22Rv1 (cell line): ENCODE data around the gene KIF3A.

Experiments used
- CTCF ChIP-seq: fragments of 450-650 bp; IDR thresholded peaks from 2 replicates; pipeline ENCODE4 v1.5.1; 2017; ENCODE audit warnings: mild to moderate bottlenecking
- ZFX ChIP-seq: fragments of 450-650 bp; IDR thresholded peaks from 2 replicates; pipeline ENCODE4 v1.6.1; 2017; ENCODE audit warnings: antibody characterized with exemption, borderline replicate concordance

GRCh38 chr5:132742626-132743025 is 5.3 kb upstream of the KIF3A start:
- no peak for TF ChIP-seq CTCF
- TF ChIP-seq ZFX: no peak
